ENCODE measurements around the gene RTEL1. TPM values are rescaled to one million over a fixed set of nuclear protein-coding genes. Genes with fewer than 3 reads are reported as not detected.

The RTEL1 gene
- total RNA-seq, 2 experiments from 2014 or later = 37.4 to 39.1 TPM

DNA sequence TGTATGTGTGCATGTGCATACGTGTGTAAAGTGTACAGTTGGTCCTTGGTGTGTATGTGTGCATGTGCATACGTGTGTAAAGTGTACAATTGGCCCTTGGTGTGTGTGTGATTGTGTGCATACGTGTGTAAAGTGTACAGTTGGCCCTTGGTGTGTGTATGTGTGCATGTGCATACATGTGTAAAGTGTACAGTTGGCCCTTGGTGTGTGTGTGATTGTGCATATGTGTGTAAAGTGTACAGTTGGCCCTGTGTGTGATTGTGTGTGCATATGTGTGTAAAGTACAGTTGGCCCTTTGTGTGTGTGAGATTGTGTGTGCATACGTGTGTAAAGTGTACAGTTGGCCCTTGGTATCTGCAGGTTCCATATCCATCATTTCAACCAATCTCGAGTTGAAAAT is 73.3 kb downstream of the RTEL1 start:
- no peak overlapping the region for H3K4me3 Mint-ChIP-seq
- ATAC-seq (no peak), DNase-seq (no peak)
- H3K4me1 Mint-ChIP-seq (ENCODE audit: low read depth) = peaks cover 28% of the 10 kb centered on the region
- no peak overlapping the region for H3K27ac Mint-ChIP-seq
- peaks cover 3% of the 10 kb centered on the region for H3K9me3 Mint-ChIP-seq
- TF ChIP-seq, protein P1, sequence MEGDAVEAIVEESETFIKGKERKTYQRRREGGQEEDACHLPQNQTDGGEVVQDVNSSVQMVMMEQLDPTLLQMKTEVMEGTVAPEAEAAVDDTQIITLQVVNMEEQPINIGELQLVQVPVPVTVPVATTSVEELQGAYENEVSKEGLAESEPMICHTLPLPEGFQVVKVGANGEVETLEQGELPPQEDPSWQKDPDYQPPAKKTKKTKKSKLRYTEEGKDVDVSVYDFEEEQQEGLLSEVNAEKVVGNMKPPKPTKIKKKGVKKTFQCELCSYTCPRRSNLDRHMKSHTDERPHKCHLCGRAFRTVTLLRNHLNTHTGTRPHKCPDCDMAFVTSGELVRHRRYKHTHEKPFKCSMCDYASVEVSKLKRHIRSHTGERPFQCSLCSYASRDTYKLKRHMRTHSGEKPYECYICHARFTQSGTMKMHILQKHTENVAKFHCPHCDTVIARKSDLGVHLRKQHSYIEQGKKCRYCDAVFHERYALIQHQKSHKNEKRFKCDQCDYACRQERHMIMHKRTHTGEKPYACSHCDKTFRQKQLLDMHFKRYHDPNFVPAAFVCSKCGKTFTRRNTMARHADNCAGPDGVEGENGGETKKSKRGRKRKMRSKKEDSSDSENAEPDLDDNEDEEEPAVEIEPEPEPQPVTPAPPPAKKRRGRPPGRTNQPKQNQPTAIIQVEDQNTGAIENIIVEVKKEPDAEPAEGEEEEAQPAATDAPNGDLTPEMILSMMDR (IDR thresholded peaks at IDR 0.05) = no peak
- POLR2A ChIA-PET = interaction anchor here (0.7 to 1.5 kb wide), 2 partner anchors 8 to 18 kb away, joined by 3 read pairs; no protein-coding TSS in a partner anchor
- CTCF ChIA-PET = no interaction called here
- H3K36me3 Mint-ChIP-seq (ENCODE audit: low read depth) = peaks cover 29% of the 10 kb centered on the region
- intact Hi-C loops (cut with micrococcal nuclease) = no loop called here
- no peaks in the 10 kb centered on the region for H3K27me3 Mint-ChIP-seq

DNA sequence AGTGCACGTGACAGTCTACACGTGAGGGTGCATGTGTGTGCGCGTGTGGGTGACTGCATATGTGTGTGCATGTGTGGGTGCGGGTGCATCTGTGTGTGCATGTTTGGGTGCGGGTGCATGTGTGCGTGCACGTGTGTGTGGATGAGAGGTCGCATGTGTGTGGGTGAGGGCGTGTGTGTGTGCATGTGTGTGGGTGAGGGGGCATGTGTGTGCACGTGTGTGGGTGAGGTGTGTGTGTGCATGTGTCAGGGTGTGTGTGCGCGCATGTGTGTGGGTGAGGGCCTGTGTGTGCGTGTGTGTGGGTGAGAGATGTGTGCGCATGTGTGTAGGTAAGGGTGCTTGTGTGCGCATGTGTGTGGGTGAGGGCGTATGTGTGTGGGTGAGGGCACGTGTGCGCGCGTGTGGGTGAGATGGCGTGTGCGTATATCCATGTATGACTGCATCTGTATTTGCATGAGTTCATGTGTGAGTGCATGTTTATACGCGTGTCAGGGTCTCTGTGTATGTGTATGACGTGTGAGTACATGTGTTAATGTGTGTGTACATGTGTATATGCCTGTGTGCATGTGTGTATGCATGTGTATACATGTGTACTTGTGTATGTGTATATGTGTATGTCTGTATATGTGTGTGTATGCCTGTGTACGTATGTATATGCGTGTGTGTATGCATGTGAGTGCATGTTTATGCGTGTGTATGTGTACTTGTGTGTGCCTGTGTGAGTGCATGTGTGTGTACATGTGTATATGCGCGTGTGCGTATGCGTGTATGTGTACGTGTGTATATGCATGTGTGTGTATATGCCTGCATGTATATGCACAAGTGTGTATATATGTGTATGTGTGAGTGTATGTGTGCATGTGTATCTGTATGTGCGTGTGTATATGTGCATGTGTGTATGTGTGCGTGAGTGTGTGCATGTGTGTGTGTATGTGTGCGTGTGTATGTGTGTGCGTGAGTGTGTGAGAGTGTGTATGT is 74.3 kb downstream of the RTEL1 start:
- Mint-ChIP-seq H3K36me3 (ENCODE audit: low read depth) (peaks cover 21% of the 10 kb centered on the region), H3K9me3 (no peaks in the 10 kb centered on the region), H3K4me1 (ENCODE audit: low read depth) (peaks cover 29% of the 10 kb centered on the region), H3K27me3 (no peaks in the 10 kb centered on the region), H3K4me3 (no peak overlapping the region), H3K27ac (no peak overlapping the region)
- no peak for DNase-seq
- TF ChIP-seq, protein P1 (IDR thresholded peaks at IDR 0.05) = no peak
- CTCF ChIA-PET = no interaction called here
- intact Hi-C loops (cut with micrococcal nuclease) = no loop called here
- no peak for ATAC-seq
- POLR2A ChIA-PET = no interaction called here

DNA sequence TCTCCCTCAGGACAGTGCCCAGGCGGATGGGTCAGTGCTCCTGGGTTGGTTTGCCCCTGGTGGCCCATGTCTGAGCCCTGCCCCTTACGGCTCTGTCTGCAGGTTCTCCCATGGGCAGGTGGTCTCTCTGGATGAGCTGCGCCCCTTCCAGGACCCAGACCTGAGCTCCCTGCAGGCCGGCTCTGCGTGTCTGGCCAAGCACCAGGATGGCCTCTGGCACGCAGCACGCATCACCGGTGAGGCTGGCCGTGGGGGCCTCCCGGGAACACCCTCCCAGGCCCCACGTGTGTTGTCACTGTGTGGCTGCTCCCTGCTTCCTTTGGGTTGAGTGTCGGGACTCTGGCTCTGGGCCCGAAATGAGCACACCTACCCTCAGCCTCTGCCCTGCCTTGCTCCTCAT is 75.0 kb downstream of the RTEL1 start:
- intact Hi-C loops (cut with micrococcal nuclease) = no loop called here
- DNase-seq = no peak
- Mint-ChIP-seq H3K27me3 (no peaks in the 10 kb centered on the region), H3K4me3 (no peak overlapping the region), H3K4me1 (ENCODE audit: low read depth) (peaks cover 24% of the 10 kb centered on the region), H3K9me3 (no peaks in the 10 kb centered on the region), H3K36me3 (ENCODE audit: low read depth) (peaks cover 18% of the 10 kb centered on the region), H3K27ac (no peak overlapping the region)
- CTCF ChIA-PET = no interaction called here
- TF ChIP-seq, protein P1 (IDR thresholded peaks at IDR 0.05) = no peak
- POLR2A ChIA-PET = no interaction called here
- no peak for ATAC-seq

DNA sequence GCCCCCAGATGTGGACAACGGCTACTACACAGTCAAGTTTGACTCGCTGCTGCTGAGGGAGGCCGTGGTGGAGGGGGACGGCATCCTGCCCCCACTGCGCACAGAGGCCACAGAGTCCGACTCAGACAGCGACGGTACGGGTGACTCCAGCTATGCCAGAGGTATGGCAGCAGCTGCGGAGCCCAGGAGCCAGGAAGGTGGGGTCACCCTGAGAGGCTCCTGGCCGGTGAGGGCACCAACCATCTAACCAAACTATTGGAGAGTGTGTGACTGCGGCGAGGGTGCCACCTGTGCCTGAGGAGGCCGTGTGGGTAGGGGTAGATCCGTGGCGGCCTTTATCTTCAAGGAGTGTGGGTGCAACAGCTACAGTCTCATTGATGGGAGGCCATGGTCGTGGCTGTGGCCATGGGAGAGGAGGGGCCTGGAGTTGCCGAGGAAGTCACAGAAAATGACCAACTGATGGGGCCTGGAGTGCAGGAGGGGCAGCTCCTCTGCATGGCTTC is 75.5 kb downstream of the RTEL1 start:
- Mint-ChIP-seq H3K27ac (no peak overlapping the region), H3K4me3 (no peak overlapping the region), H3K27me3 (no peaks in the 10 kb centered on the region), H3K4me1 (ENCODE audit: low read depth) (peaks cover 24% of the 10 kb centered on the region), H3K9me3 (no peaks in the 10 kb centered on the region), H3K36me3 (ENCODE audit: low read depth) (peaks cover 13% of the 10 kb centered on the region)
- TF ChIP-seq, protein P1 (IDR thresholded peaks at IDR 0.05) = no peak
- ChIA-PET POLR2A (interaction anchor here (1.1 kb wide), 1 partner anchor 34 kb away, joined by 4 read pairs; no protein-coding TSS in a partner anchor), CTCF (no interaction called here)
- ATAC-seq (no peak), DNase-seq (no peak)
- intact Hi-C loops (cut with micrococcal nuclease) = no loop called here
